C4-2B (cell line): ENCODE results near the gene SEC23A.
"Not testable (repeated sequence)": the region's sequence is repeated elsewhere in the genome, so short reads cannot be mapped to it uniquely, and the experiment has no call there.

Experiments
- H3K27ac ChIP-seq: fragments of 450-650 bp; 2 replicates; pipeline ENCODE4 v1.5.1; 2017
- ZFX ChIP-seq: fragments of 450-650 bp; IDR thresholded peaks from 2 replicates; pipeline ENCODE4 v1.6.1; 2017
- TF ChIP-seq, protein P1 (sequence below): fragments of 450-650 bp; conservative IDR thresholded peaks from 2 replicates; pipeline ENCODE4 v1.5.1; 2017; ENCODE audit warnings: mild to moderate bottlenecking

SEC23A gene

DNA sequence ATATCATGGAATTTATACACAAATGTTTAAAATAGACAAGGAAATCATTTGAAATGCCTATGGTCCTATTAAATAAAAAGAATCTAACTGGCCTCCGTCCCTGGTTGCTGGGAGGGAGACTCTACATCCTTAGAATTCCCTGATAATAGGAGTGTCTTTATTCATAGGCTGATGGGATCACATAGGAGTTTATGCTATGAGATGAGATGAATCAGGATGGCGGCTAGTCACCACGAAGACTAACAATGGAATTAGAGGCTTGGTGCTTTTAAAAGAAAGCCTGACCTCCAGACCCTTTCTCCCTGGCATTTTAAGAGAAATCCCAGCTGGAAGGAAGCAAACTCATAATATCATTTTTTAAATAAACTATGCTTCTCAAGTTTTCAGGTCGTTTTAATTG lies 69.7 kb downstream of the SEC23A start:
- TF ChIP-seq, protein P1, sequence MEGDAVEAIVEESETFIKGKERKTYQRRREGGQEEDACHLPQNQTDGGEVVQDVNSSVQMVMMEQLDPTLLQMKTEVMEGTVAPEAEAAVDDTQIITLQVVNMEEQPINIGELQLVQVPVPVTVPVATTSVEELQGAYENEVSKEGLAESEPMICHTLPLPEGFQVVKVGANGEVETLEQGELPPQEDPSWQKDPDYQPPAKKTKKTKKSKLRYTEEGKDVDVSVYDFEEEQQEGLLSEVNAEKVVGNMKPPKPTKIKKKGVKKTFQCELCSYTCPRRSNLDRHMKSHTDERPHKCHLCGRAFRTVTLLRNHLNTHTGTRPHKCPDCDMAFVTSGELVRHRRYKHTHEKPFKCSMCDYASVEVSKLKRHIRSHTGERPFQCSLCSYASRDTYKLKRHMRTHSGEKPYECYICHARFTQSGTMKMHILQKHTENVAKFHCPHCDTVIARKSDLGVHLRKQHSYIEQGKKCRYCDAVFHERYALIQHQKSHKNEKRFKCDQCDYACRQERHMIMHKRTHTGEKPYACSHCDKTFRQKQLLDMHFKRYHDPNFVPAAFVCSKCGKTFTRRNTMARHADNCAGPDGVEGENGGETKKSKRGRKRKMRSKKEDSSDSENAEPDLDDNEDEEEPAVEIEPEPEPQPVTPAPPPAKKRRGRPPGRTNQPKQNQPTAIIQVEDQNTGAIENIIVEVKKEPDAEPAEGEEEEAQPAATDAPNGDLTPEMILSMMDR, result no peak
- TF ChIP-seq ZFX, result no peak
- H3K27ac ChIP-seq, result no peak overlapping the region

DNA sequence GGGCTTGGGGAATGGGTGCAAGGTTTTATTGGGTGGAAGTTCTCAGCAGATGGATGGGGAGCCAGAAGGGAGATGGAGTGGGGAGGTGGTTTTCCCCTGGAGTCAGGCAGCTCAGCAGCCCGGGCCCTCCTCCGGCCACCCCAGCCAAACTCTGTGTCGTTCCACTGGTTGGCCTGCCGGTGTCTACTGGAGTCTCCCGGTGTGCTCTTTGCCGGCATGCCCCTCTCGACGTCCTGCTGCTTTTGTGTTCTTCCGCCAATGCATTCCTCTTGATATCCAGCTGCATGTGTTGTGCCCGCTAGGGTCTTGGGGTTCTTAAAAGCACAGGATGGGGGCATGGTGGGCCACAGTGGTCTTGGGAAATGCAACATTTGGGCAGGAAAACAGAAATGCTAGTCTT lies 72.8 kb downstream of the SEC23A start:
- TF ChIP-seq ZFX, result no peak
- TF ChIP-seq, protein P1, result no peak
- H3K27ac ChIP-seq, result no peak overlapping the region

DNA sequence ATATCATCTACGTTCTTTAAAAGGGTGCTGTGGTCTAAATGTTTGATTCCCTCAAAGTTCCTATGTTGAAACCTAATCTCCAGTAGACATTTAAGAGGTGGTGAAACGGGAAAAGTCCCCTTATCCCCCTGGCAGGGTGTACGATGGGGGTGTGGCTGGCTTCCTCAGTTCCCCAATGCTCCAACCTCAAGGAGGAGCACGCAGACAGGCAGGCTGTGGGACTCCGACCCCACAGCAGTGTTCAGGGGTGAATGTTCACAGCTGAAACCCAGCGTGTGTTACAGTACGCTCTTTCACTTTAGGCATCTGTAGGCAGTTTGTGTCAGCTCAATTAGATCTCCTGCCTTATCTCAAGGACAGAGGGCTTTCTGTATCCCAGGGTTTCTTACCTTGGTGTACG lies 73.2 kb downstream of the SEC23A start:
- H3K27ac ChIP-seq, result no peak overlapping the region
- TF ChIP-seq, protein P1, result no peak
- no peak for TF ChIP-seq ZFX

DNA sequence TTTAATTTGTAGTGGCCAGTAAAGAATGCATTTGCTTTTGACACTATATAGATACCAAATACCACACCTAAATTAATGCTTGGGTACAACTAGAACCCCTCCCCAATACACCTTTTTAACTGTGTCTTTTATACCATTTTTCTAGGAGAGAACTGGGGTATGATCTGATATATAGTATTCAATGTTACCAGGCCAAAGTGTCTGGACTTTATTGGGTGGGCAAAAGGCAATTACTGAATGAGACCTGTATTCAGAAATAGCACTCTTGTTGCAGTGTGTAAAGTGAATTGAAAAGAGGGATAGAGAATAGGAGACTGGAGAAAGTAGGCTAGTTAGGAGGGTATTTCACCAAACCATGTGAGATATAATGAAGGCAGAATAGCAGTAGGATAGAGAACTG lies 74.4 kb downstream of the SEC23A start:
- no peak for TF ChIP-seq ZFX
- TF ChIP-seq, protein P1, result no peak
- no peak overlapping the region for H3K27ac ChIP-seq

DNA sequence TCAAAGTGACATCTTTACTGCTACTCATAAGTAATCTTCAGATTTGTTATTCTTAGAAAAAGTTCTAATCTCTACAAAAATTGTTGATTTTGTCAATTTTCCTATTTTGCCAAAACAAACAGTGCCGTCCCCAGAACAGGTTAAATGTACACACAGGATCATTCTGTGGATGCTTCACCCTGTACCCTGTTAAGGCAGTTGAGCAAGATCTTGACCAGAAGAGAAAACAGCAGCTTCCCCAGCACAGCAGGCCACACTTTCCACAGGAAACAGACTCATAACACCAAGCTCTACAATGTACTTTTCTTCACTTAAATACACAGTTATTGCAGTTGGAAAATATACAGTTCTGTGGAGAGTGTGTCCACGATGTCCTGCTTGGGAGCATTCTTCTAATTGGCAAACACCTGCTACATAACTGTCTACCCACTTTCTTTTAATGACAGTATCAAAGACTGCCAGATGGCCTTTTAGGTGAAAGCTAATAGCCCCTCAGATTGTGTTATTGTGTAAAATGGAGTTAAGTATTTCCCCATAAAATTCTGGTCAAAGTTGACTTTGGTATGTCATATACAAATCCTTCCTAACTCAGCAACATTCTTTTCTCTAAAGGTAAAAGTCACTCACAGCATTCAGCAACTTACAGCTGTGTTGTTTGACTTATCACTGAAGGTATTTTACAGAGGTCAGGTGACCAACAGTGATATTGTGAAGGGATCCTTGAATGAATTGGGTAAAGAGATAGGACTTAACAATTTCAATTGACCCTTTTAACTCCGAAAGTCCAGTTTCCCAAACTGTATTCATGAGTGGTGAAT lies 77.0 kb downstream of the SEC23A start:
- TF ChIP-seq ZFX, result no peak
- H3K27ac ChIP-seq, result no peak overlapping the region

DNA sequence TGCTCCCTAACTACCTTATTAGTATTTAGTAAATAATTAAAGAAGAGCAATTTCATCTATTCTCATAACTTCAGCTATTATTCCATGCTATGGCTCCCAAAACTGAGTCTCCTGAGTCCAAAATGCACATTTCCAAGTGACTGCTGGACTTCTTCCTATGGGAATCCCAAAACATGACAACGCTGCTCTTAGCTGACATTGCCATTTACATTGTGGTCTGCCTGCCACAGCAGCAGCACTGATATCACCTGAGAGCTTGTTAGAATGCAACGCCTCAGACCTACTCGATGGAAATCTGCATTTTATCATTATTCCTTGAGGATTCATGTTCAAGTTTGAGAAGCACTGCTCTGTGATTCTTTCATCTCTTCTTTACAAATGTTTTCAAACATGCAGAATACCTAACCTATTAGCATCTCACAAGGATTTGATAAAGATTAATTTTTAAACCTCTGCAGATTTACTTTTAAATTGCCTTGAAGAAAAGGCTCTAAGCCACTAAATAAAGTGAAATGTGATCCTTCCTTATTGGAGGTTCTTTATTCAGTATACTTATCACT lies 77.7 kb downstream of the SEC23A start:
- TF ChIP-seq ZFX, result no peak
- TF ChIP-seq, protein P1, result no peak
- H3K27ac ChIP-seq, result no peak overlapping the region

DNA sequence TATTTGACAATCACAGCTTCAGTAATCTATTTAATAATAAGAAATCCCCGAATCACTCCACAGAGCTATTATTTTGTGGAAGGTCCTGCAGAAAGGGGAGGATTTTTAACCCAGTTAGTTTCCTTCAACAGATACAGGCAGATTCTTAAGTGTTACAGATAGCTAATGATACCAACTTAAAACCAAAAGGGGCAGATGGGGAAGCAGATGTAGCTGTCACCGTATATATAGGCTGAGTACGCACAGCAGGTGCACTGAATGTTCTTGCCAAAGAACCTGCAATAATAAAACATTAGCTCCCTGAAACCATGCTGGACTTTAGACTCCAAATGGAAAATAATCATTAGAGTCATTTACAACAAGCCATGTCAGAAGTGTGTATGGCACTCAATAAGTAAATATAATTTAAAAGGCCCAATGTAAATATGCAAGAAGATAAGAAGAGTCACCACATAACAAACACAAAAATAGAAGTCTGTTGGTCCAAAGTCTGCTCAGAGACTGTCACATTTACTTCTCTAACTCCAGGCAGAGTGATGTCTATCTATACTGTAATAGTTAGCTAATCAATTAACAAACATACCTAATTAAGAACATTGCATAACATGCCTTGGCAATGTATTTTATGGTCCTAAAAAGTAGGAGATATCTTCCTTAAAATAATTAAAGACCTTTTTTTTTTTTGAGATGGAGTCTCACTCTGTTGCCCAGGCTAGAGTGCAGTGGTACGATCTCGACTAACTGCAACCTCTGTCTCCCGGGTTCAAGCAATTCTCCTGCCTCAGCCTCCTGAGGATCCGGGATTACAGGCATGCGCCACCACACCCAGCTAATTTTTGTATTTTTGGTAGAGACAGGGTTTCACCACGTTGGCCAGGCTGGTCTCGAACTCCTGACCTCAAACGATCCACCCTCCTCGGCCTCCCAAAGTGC lies 78.8 kb downstream of the SEC23A start:
- H3K27ac ChIP-seq, result no peak overlapping the region
- TF ChIP-seq ZFX, result no peak
- TF ChIP-seq, protein P1, result no peak

DNA sequence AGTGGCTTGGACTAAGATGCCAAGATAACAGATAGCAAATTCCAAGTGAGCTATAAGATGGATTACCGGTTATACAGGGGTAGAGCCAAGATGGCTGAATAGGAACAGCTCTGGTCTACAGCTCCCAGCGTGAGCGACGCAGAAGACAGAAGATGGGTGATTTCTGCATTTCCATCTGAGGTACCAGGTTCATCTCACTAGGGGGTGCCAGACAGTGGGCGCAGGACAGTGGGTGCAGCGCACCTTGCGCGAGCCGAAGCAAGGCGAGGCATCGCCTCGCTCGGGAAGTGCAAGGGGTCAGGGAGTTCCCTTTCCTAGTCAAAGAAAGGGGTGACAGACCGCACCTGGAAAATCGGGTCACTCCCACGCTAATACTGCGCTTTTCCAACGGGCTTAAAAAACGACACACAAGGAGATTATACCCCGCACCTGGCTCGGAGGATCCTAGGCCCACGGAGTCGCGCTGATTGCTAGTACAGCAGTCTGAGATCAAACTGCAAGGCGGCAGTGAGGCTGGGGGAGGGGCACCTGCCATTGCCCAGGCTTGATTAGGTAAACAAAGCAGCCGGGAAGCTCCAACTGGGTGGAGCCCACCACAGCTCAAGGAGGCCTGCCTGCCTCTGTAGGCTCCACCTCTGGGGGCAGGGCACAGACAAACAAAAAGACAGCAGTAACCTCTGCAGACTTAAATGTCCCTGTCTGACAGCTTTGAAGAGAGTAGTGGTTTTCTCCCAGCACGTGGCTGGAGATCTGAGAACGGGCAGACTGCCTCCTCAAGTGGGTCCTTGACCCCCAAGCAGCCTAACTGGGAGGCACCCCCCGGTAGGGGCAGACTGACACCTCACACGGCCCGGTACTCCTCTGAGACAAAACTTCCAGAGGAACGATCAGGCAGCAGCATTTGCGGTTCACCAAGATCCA lies 85.7 kb downstream of the SEC23A start:
- H3K27ac ChIP-seq, result not testable (repeated sequence)
